HepG2 (cell line): ENCODE results near the gene NSFL1C. TPM values are rescaled to one million over a fixed set of nuclear protein-coding genes. Genes with fewer than 3 reads are reported as not detected.

Source experiments
- CHCHD3 ChIP-seq: sonication (generic); formaldehyde crosslinking; IDR thresholded peaks from 2 replicates; pipeline ENCODE4 v1.8.0; 2022; ENCODE audit warnings: mild to moderate bottlenecking, missing genetic modification reagents, moderate library complexity
- ELF4 ChIP-seq: sonication (generic); formaldehyde crosslinking; IDR thresholded peaks from 2 replicates; pipeline ENCODE4 v1.5.0; 2020; ENCODE audit warnings: missing genetic modification reagents, mild to moderate bottlenecking, moderate library complexity, borderline replicate concordance
- GATAD1 ChIP-seq: IDR thresholded peaks from 2 replicates; pipeline ENCODE4 v1.6.1; 2016; ENCODE audit warnings: missing genetic modification reagents, missing compliant biosample characterization
- KDM5A ChIP-seq: fragments of 200-600 bp; sonication (generic); IDR thresholded peaks from 2 replicates; pipeline ENCODE4 v1.7.0; 2018; ENCODE audit warnings: antibody characterized with exemption, mild to moderate bottlenecking, low read length, borderline replicate concordance
- MIXL1 ChIP-seq: IDR thresholded peaks from 2 replicates; pipeline ENCODE4 v1.6.1; 2016
- NAIF1 ChIP-seq: sonication (generic); formaldehyde crosslinking; IDR thresholded peaks from 2 replicates; pipeline ENCODE4 v1.5.0; 2020; ENCODE audit warnings: mild to moderate bottlenecking, missing genetic modification reagents, borderline replicate concordance
- NRL ChIP-seq: sonication (generic); formaldehyde crosslinking; IDR thresholded peaks from 2 replicates; pipeline ENCODE4 v1.5.0; 2020; ENCODE audit warnings: missing genetic modification reagents, mild to moderate bottlenecking, moderate library complexity, borderline replicate concordance
- PAWR ChIP-seq: sonication (generic); formaldehyde crosslinking; IDR thresholded peaks from 2 replicates; pipeline ENCODE4 v1.4.0; 2020; ENCODE audit warnings: missing genetic modification reagents, mild to moderate bottlenecking, borderline replicate concordance
- PCBP1 ChIP-seq: fragments of 200-400 bp; formaldehyde crosslinking; IDR thresholded peaks from 2 replicates; pipeline ENCODE4 v1.6.1; 2017; ENCODE audit warnings: mild to moderate bottlenecking, low read depth, low read length, borderline replicate concordance
- RAD21 ChIP-seq: fragments of 450-650 bp; formaldehyde crosslinking; IDR thresholded peaks from 2 replicates; pipeline ENCODE4 v1.5.0; 2020; ENCODE audit warnings: mild to moderate bottlenecking
- RBFOX2 ChIP-seq: fragments of 200-400 bp; formaldehyde crosslinking; IDR thresholded peaks from 2 replicates; pipeline ENCODE4 v1.6.1; 2017; ENCODE audit warnings: low read depth, mild to moderate bottlenecking, low read length
- RFXAP ChIP-seq: sonication (generic); formaldehyde crosslinking; IDR thresholded peaks from 2 replicates; pipeline ENCODE4 v1.4.0; 2020; ENCODE audit warnings: missing genetic modification reagents, borderline replicate concordance
- SAFB2 ChIP-seq: sonication (generic); formaldehyde crosslinking; IDR thresholded peaks from 2 replicates; pipeline ENCODE4 v1.5.1; 2020; ENCODE audit warnings: missing genetic modification reagents, low read depth, mild to moderate bottlenecking, borderline replicate concordance
- SNAPC2 ChIP-seq: sonication (generic); formaldehyde crosslinking; IDR thresholded peaks from 2 replicates; pipeline ENCODE4 v1.8.1; 2022; ENCODE audit warnings: mild to moderate bottlenecking, missing genetic modification reagents
- SP140L ChIP-seq: sonication (generic); formaldehyde crosslinking; IDR thresholded peaks from 2 replicates; pipeline ENCODE4 v1.4.0; 2020; ENCODE audit warnings: missing genetic modification reagents, borderline replicate concordance
- SRSF1 ChIP-seq: fragments of 200-400 bp; formaldehyde crosslinking; optimal IDR thresholded peaks from 2 replicates; pipeline ENCODE3; 2017; ENCODE audit warnings: mild to moderate bottlenecking, low read depth, low read length, moderate library complexity
- SRSF9 ChIP-seq: fragments of 200-400 bp; formaldehyde crosslinking; IDR thresholded peaks from 2 replicates; pipeline ENCODE4 v1.6.1; 2018; ENCODE audit warnings: borderline replicate concordance, mild to moderate bottlenecking, low read depth, low read length; ENCODE audit not compliant: insufficient read depth, poor library complexity, severe bottlenecking
- ZBTB14 ChIP-seq: sonication (generic); formaldehyde crosslinking; IDR thresholded peaks from 2 replicates; pipeline ENCODE4 v1.4.0; 2020; ENCODE audit warnings: missing genetic modification reagents
- ZBTB38 ChIP-seq: sonication (generic); formaldehyde crosslinking; IDR thresholded peaks from 2 replicates; pipeline ENCODE4 v1.5.1; 2020; ENCODE audit warnings: mild to moderate bottlenecking, missing genetic modification reagents
- ZNF10 ChIP-seq: sonication (generic); formaldehyde crosslinking; IDR thresholded peaks from 2 replicates; pipeline ENCODE4 v1.4.0; 2020; ENCODE audit warnings: mild to moderate bottlenecking, low read depth, missing genetic modification reagents, borderline replicate concordance
- ZNF101 ChIP-seq: sonication (generic); formaldehyde crosslinking; IDR thresholded peaks from 2 replicates; pipeline ENCODE4 v1.4.0; 2020; ENCODE audit warnings: mild to moderate bottlenecking, low read depth, missing genetic modification reagents, borderline replicate concordance
- ZNF329 ChIP-seq: sonication (generic); formaldehyde crosslinking; IDR thresholded peaks from 2 replicates; pipeline ENCODE4 v1.9.0; 2021; ENCODE audit warnings: low read depth, mild to moderate bottlenecking, missing genetic modification reagents
- ZNF33A ChIP-seq: sonication (generic); formaldehyde crosslinking; IDR thresholded peaks from 2 replicates; pipeline ENCODE4 v1.5.1; 2020; ENCODE audit warnings: missing genetic modification reagents, mild to moderate bottlenecking, moderate library complexity, borderline replicate concordance
- ZNF546 ChIP-seq: sonication (generic); formaldehyde crosslinking; conservative IDR thresholded peaks from 2 replicates; pipeline ENCODE4 v1.8.1; 2023; ENCODE audit warnings: mild to moderate bottlenecking, missing genetic modification reagents
- ZNF567 ChIP-seq: sonication (generic); formaldehyde crosslinking; IDR thresholded peaks from 2 replicates; pipeline ENCODE4 v1.8.1; 2023; ENCODE audit warnings: mild to moderate bottlenecking, missing genetic modification reagents, borderline replicate concordance
- ZNF639 ChIP-seq: conservative IDR thresholded peaks from 2 replicates; pipeline ENCODE4 v1.6.1; 2018; ENCODE audit warnings: missing genetic modification reagents
- ZNF747 ChIP-seq: sonication (generic); formaldehyde crosslinking; IDR thresholded peaks from 2 replicates; pipeline ENCODE4 v1.8.1; 2023; ENCODE audit warnings: missing genetic modification reagents, mild to moderate bottlenecking, borderline replicate concordance
- polyA plus RNA-seq, 8 experiments: library from polyadenylated mRNA; depleted of rRNA in 3 of 8; stranded (reverse) in 7 of 8; unstranded in 1 of 8; fragments of >200 nt; fragmentation: Illumina TruSeq in 4 of 8; extraction: Trizol in 4 of 8; gene quantifications; 2 replicates each; pipeline versions ENCODE4 v1.2.1 to v1.2.3, GENCODE V29; 2011 to 2016; ENCODE audit warnings: low read depth in 4 of 8, missing spikeins in 1 of 8, mixed read lengths in 1 of 8; ENCODE audit not compliant: insufficient read depth in 1 of 8
- total RNA-seq, 5 experiments: library from RNA; depleted of rRNA; stranded (reverse); fragments of >200 nt; fragmentation: Illumina TruSeq; extraction: Trizol; gene quantifications; 2 replicates each; pipeline ENCODE4 v1.2.3, GENCODE V29; 2016; ENCODE audit warnings: low read depth in 1 of 5

Gene NSFL1C
- total and polyA plus RNA-seq, 2 of the 13 experiments (the other 11 are each of a cell fraction or from before 2014, with no cell fraction given) = 22.9 to 62.7 TPM

GRCh38 chr20:1469925-1470571 is 3.4 kb upstream of the NSFL1C start (continued):
- TF ChIP-seq ZNF329 (CRISPR knock-in tag) = no peak
- TF ChIP-seq SNAPC2 = no peak
- no peak for TF ChIP-seq SAFB2 (CRISPR knock-in tag)
- TF ChIP-seq ZNF747 (CRISPR knock-in tag) = no peak
- no peak for TF ChIP-seq ZNF639 (CRISPR knock-in tag)
- peak; percentile 53; the same call in 1 of the 2 replicates for TF ChIP-seq KDM5A
- no peak for TF ChIP-seq ELF4
- TF ChIP-seq ZBTB14 (CRISPR knock-in tag) = no peak
- no peak for TF ChIP-seq ZNF10 (CRISPR knock-in tag)
- TF ChIP-seq ZNF101 (CRISPR knock-in tag) = no peak
- TF ChIP-seq NAIF1 (CRISPR knock-in tag) = no peak
- no peak for TF ChIP-seq RBFOX2
- peak; percentile 91; the same call in 1 of the 2 replicates for TF ChIP-seq ZNF567
- no peak for TF ChIP-seq ZNF546 (CRISPR knock-in tag)
- TF ChIP-seq PAWR = no peak
- TF ChIP-seq SRSF1 = no peak
- peak; percentile 83 for TF ChIP-seq GATAD1 (CRISPR knock-in tag)
- peak; percentile 96 for TF ChIP-seq RAD21
- TF ChIP-seq MIXL1 (CRISPR knock-in tag) = peak; percentile 82
- no peak for TF ChIP-seq ZNF33A (CRISPR knock-in tag)
- TF ChIP-seq RFXAP (CRISPR knock-in tag) = peak; percentile 75; the same call in 1 of the 2 replicates
- TF ChIP-seq NRL (CRISPR knock-in tag) = no peak
- no peak for TF ChIP-seq CHCHD3 (CRISPR knock-in tag)
- no peak for TF ChIP-seq SRSF9
- TF ChIP-seq ZBTB38 = no peak
- TF ChIP-seq SP140L (CRISPR knock-in tag) = no peak
- TF ChIP-seq PCBP1 = no peak
